Measurements from ENCODE around the gene PPFIA2.

PPFIA2 gene

GRCh38 chr12:81759190-81760051 is at the start of gene PPFIA2:
Gene PPFIA2 (minus strand): TSS chr12:81759350.
- DNase-seq = peak; percentile 29

GRCh38 chr12:81800298-81801148 is 41.4 kb upstream of the PPFIA2 start:
- no peak for DNase-seq

GRCh38 chr12:81798294-81798693 is 39.1 kb upstream of the PPFIA2 start:
- no peak for DNase-seq

- no peak for DNase-seq
Observed at GRCh38 chr12:81797100-81797499, 38.0 kb upstream of the PPFIA2 start.

GRCh38 chr12:81792666-81793065 is 33.5 kb upstream of the PPFIA2 start:
- DNase-seq = no peak

- DNase-seq = no peak
Observed at GRCh38 chr12:81779216-81779615, 20.1 kb upstream of the PPFIA2 start.

- no peak for DNase-seq
Observed at GRCh38 chr12:81778719-81779118, 19.6 kb upstream of the PPFIA2 start.

GRCh38 chr12:81758421-81759189 is 545 bp downstream of the PPFIA2 start:
- peak; percentile 31 for DNase-seq

- DNase-seq = no peak
Observed at GRCh38 chr12:81757731-81758365, 1.3 kb downstream of the PPFIA2 start.

- DNase-seq = no peak
Observed at GRCh38 chr12:81729781-81730180, 29.4 kb downstream of the PPFIA2 start.

- DNase-seq = no peak
Observed at GRCh38 chr12:81727391-81727790, 31.8 kb downstream of the PPFIA2 start.

- no peak for DNase-seq
Observed at GRCh38 chr12:81726634-81727033, 32.5 kb downstream of the PPFIA2 start.

- no peak for DNase-seq
Observed at GRCh38 chr12:81723361-81723760, 35.8 kb downstream of the PPFIA2 start.

- no peak for DNase-seq
Observed at GRCh38 chr12:81722004-81722403, 37.1 kb downstream of the PPFIA2 start.

- no peak for DNase-seq
Observed at GRCh38 chr12:81718616-81719015, 40.5 kb downstream of the PPFIA2 start.

- no peak for DNase-seq
Observed at GRCh38 chr12:81712536-81712935, 46.6 kb downstream of the PPFIA2 start.

- DNase-seq = no peak
Observed at GRCh38 chr12:81705586-81705985, 53.6 kb downstream of the PPFIA2 start.

GRCh38 chr12:81699551-81699950 is 59.6 kb downstream of the PPFIA2 start:
- DNase-seq = no peak

GRCh38 chr12:81692008-81692407 is 67.1 kb downstream of the PPFIA2 start:
- no peak for DNase-seq

GRCh38 chr12:81683881-81684280 is 75.3 kb downstream of the PPFIA2 start:
- DNase-seq = peak; percentile 55

- no peak for DNase-seq
Observed at GRCh38 chr12:81679614-81680013, 79.5 kb downstream of the PPFIA2 start.

GRCh38 chr12:81670759-81671158 is 88.4 kb downstream of the PPFIA2 start:
- no peak for DNase-seq

GRCh38 chr12:81668475-81668874 is 90.7 kb downstream of the PPFIA2 start:
- no peak for DNase-seq

Data from DMS153 (cell line).